DMS153 treated with DMSO at 0.1 percent for 48 hours (cell line): ENCODE results near the gene RALGAPB.
"Not testable (repeated sequence)": the region's sequence is repeated elsewhere in the genome, so short reads cannot be mapped to it uniquely, and the experiment has no call there.

Source experiments
- DNase-seq: peaks from one replicate; lab custom pipeline; 2025; ENCODE audit not compliant: unreplicated experiment; lab: John Stamatoyannopoulos, UW

The RALGAPB gene

GRCh38 chr20:38472513-38473366, at the start of gene RALGAPB:
Gene RALGAPB (plus strand): TSS chr20:38472843. CDS start chr20:38488433, 15,590 bp downstream.
- DNase-seq, result peak; percentile 98

GRCh38 chr20:38423541-38423940, 49.1 kb upstream of the RALGAPB start:
- no peak for DNase-seq

GRCh38 chr20:38424401-38424800, 48.2 kb upstream of the RALGAPB start:
- no peak for DNase-seq

- no peak for DNase-seq
Observed at GRCh38 chr20:38426006-38426897, 46.4 kb upstream of the RALGAPB start.

- DNase-seq, result no peak
Observed at GRCh38 chr20:38427655-38428023, 45.0 kb upstream of the RALGAPB start.

GRCh38 chr20:38428800-38429199, 43.8 kb upstream of the RALGAPB start:
- no peak for DNase-seq

- no peak for DNase-seq
Observed at GRCh38 chr20:38429301-38429700, 43.3 kb upstream of the RALGAPB start.

- no peak for DNase-seq
Observed at GRCh38 chr20:38430679-38431325, 41.8 kb upstream of the RALGAPB start.

- DNase-seq, result no peak
Observed at GRCh38 chr20:38432292-38432691, 40.4 kb upstream of the RALGAPB start.

- not testable (repeated sequence) for DNase-seq
Observed at GRCh38 chr20:38432870-38433269, 39.8 kb upstream of the RALGAPB start.

GRCh38 chr20:38433304-38433972, 39.2 kb upstream of the RALGAPB start:
- DNase-seq, result no peak

GRCh38 chr20:38434301-38434741, 38.3 kb upstream of the RALGAPB start:
- DNase-seq, result no peak

GRCh38 chr20:38434770-38435554, 37.7 kb upstream of the RALGAPB start, which contains the start of gene SNHG17:
Gene SNHG17 (minus strand): TSS chr20:38435328.
- DNase-seq, result peak; percentile 58

- DNase-seq, result no peak
Observed at GRCh38 chr20:38435555-38435939, 37.1 kb upstream of the RALGAPB start.

- DNase-seq, result no peak
Observed at GRCh38 chr20:38437796-38438195, 34.8 kb upstream of the RALGAPB start.

- not testable (repeated sequence) for DNase-seq
Observed at GRCh38 chr20:38441110-38441509, 31.5 kb upstream of the RALGAPB start.

- DNase-seq, result no peak
Observed at GRCh38 chr20:38441916-38442315, 30.7 kb upstream of the RALGAPB start.

GRCh38 chr20:38445381-38445796, 27.3 kb upstream of the RALGAPB start:
- DNase-seq, result no peak

- no peak for DNase-seq
Observed at GRCh38 chr20:38445901-38446425, 26.7 kb upstream of the RALGAPB start.
